Endothelial cell of umbilical vein (primary cell): ENCODE data around the gene KATNAL1. TPM values are rescaled to one million over a fixed set of nuclear protein-coding genes. Genes with fewer than 3 reads are reported as not detected.

Experiments used
- BruUV-seq: library from RNA; stranded (reverse); fragments of 400-500 nt; replicated peaks from 2 replicates; lab custom pipeline; 2021; lab: Mats Ljungman, UMichigan
- CTCF ChIA-PET: fragments of 300-600, 350-600 bp; sonication (Branson Sonifier 250); formaldehyde crosslinking; loops from one replicate; lab custom pipeline; 2021; ENCODE audit warnings: antibody characterized with exemption, inconsistent platforms; lab: Charles Lee
- POLR2A ChIA-PET: fragments of 300-600, 350-600 bp; sonication (Branson Sonifier 250); formaldehyde crosslinking; loops from one replicate; lab custom pipeline; 2021; ENCODE audit warnings: antibody characterized with exemption, inconsistent platforms; lab: Charles Lee
- DNase-seq: peaks from one replicate; pipeline ENCODE4 v3.0.0-alpha.2; 2011; ENCODE audit warnings: low read depth, low spot score
- FAIRE-seq: peaks from 2 replicates; lab custom pipeline; 2011; peaks lifted over from hg19 to GRCh38; lab: Jason Lieb, UNC
- H2AFZ ChIP-seq: 2 replicates; pipeline ENCODE4 v1.6.0; 2012; ENCODE audit warnings: low read depth, low read length, control low read depth, inconsistent platforms
- H3K27ac ChIP-seq: 2 replicates; pipeline ENCODE4 v1.5.1; 2011; ENCODE audit warnings: low read depth, mild to moderate bottlenecking, control low read depth, low read length, moderate library complexity; ENCODE audit not compliant: insufficient read depth
- H3K27me3 ChIP-seq, 2 experiments: 2 replicates each; pipeline versions ENCODE4 v1.6.0 to v1.6.1; 2011; ENCODE audit warnings: low read length in 2 of 2, mixed read lengths in 1 of 2; ENCODE audit not compliant: control insufficient read depth in 2 of 2, insufficient read depth in 2 of 2
- H3K36me3 ChIP-seq, 2 experiments: 2 replicates in 1 of 2; 3 replicates in 1 of 2; pipeline ENCODE4 v1.5.1; 2011; ENCODE audit warnings: low read length in 2 of 2, mild to moderate bottlenecking in 1 of 2, moderate library complexity in 1 of 2; ENCODE audit not compliant: control insufficient read depth in 2 of 2, insufficient read depth in 2 of 2; ENCODE audit errors: extremely low read depth in 1 of 2
- H3K4me1 ChIP-seq: 3 replicates; pipeline ENCODE4 v1.5.1; 2011; ENCODE audit warnings: mild to moderate bottlenecking, low read length; ENCODE audit not compliant: control insufficient read depth, insufficient read depth; ENCODE audit errors: extremely low read depth
- H3K4me2 ChIP-seq: 2 replicates; pipeline ENCODE4 v1.6.1; 2011; ENCODE audit warnings: low read length, control low read depth, mixed read lengths; ENCODE audit not compliant: insufficient read depth
- H3K4me3 ChIP-seq, 3 experiments: fragments of 200-600 bp in 1 of 3; sonication (generic), shearing (Covaris generic) in 1 of 3; replicated peaks in 1 of 3; 2 replicates each; pipeline ENCODE4 v1.5.1; 2011 to 2016; ENCODE audit warnings: control low read depth in 3 of 3, low read length in 3 of 3, mild to moderate bottlenecking in 2 of 3, inconsistent platforms in 1 of 3, low read depth in 1 of 3, moderate library complexity in 1 of 3; ENCODE audit not compliant: insufficient read depth in 1 of 3
- H3K79me2 ChIP-seq: 2 replicates; pipeline ENCODE4 v1.6.0; 2012; ENCODE audit warnings: low read length, inconsistent platforms; ENCODE audit not compliant: control insufficient read depth, insufficient read depth
- H3K9ac ChIP-seq: replicated peaks from 2 replicates; pipeline ENCODE3; 2011; ENCODE audit warnings: low read length, control low read depth; ENCODE audit not compliant: insufficient read depth; ENCODE audit errors: extremely low read depth
- H3K9me1 ChIP-seq: replicated peaks from 3 replicates; pipeline ENCODE4 v1.6.0; 2011; ENCODE audit warnings: mild to moderate bottlenecking, low read length; ENCODE audit not compliant: control insufficient read depth, insufficient read depth; ENCODE audit errors: extremely low read depth
- H3K9me3 ChIP-seq: replicated peaks from 2 replicates; pipeline ENCODE4 v1.5.1; 2012; ENCODE audit warnings: low read length, inconsistent platforms; ENCODE audit not compliant: control insufficient read depth, insufficient read depth
- H4K20me1 ChIP-seq: replicated peaks from 2 replicates; pipeline ENCODE3; 2011; ENCODE audit warnings: mild to moderate bottlenecking, low read length; ENCODE audit not compliant: control insufficient read depth, insufficient read depth; ENCODE audit errors: extremely low read depth
- EZH2 ChIP-seq: IDR thresholded peaks from 2 replicates; pipeline ENCODE4 v1.6.1; 2012; ENCODE audit warnings: borderline replicate concordance, low read depth, mild to moderate bottlenecking, moderate library complexity, low read length, inconsistent platforms; ENCODE audit not compliant: severe bottlenecking
- FOS ChIP-seq: IDR thresholded peaks from 2 replicates; pipeline ENCODE4 v1.6.1; 2011; ENCODE audit warnings: mild to moderate bottlenecking, low read length, moderate library complexity, borderline replicate concordance; ENCODE audit not compliant: insufficient read depth
- GATA2 ChIP-seq: IDR thresholded peaks from 2 replicates; pipeline ENCODE4 v1.7.0; 2011; ENCODE audit warnings: low read depth, mild to moderate bottlenecking, moderate library complexity, mixed read lengths, low read length; ENCODE audit not compliant: insufficient read length, insufficient read depth
- JUN ChIP-seq: IDR thresholded peaks from 2 replicates; pipeline ENCODE4 v1.6.1; 2011; ENCODE audit warnings: borderline replicate concordance, low read depth; ENCODE audit not compliant: insufficient read length, insufficient read depth
- MAX ChIP-seq: IDR thresholded peaks from 2 replicates; pipeline ENCODE4 v1.6.1; 2011; ENCODE audit not compliant: insufficient read depth, insufficient read length
- MYC ChIP-seq: IDR thresholded peaks from one replicate; pipeline ENCODE4 v1.6.1; 2011; ENCODE audit warnings: mild to moderate bottlenecking, low read depth, low read length
- POLR2A ChIP-seq: IDR thresholded peaks from 2 replicates; pipeline ENCODE4 v1.6.1; 2012; ENCODE audit warnings: low read depth, mild to moderate bottlenecking, control low read depth, low read length
- POLR2AphosphoS5 ChIP-seq: IDR thresholded peaks from 2 replicates; pipeline ENCODE4 v1.6.1; 2012; ENCODE audit warnings: low read depth, mild to moderate bottlenecking, control low read depth, low read length, moderate library complexity; ENCODE audit not compliant: insufficient read depth
- dilution Hi-C: fragments of 300-500 bp; cut with MboI; formaldehyde crosslinking; loops from one replicate; pipeline ENCODE4 v1.15.0; 2019; ENCODE audit warnings: low sequenced_read_pairs; ENCODE audit not compliant: extremely low pct_ligation_motif_present
- intact Hi-C: fragments of 100-400 bp; cut with micrococcal nuclease; formaldehyde crosslinking; loops from one replicate; pipeline ENCODE4 v1.10.0; 2022
- polyA plus RNA-seq, 4 experiments: library from polyadenylated mRNA; depleted of rRNA in 3 of 4; stranded (reverse) in 3 of 4; unstranded in 1 of 4; fragments of >200 nt; gene quantifications; 2 replicates each; pipeline versions ENCODE4 v1.2.1 to v1.2.3, GENCODE V29; 2011 to 2012; ENCODE audit warnings: missing spikeins in 1 of 4
- total RNA-seq: library from RNA; stranded (reverse); gene quantifications from 2 replicates; pipeline ENCODE4 v1.2.3, GENCODE V29; 2021
- TF ChIP-seq, protein P1 (sequence below), 2 donors: IDR thresholded peaks; 1 replicate in 1 of 2; 2 replicates in 1 of 2; pipeline ENCODE4 v1.5.1; 2011; ENCODE audit warnings: low read length in 2 of 2, mild to moderate bottlenecking in 2 of 2, moderate library complexity in 2 of 2, control low read depth in 1 of 2, inconsistent platforms in 1 of 2, low read depth in 1 of 2; ENCODE audit not compliant: insufficient read depth in 1 of 2; ENCODE audit errors: extremely low read depth in 1 of 2

The KATNAL1 gene
- total and polyA plus RNA-seq, 2 donors (not counting 3 experiments of a cell fraction or from before 2014, with no cell fraction given) = 7.2 to 49.2 TPM

DNA sequence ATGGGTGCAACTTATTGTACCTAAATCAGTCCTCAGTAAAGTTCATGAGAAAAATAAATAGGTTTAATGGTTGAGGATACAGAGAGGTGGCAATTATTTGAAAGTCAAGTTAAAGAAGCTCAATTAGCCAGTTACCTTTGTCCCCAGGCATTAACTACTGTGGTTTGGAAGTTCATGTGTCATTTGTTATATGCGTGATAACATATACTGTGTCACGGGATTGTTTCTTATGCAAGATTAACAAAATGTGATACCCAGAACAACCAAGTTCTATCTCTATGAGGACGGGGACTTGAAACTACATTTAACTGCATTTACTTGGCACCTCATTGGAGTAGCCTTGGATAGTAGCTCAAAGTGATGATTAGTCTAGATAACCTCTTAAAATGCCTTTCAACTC lies 13.9 kb upstream of the KATNAL1 start:
- Histone ChIP-seq H3K27me3 (peaks cover 3 to 4% of the 10 kb centered on the region in 2 experiments), H3K9me3 (no peaks in the 10 kb centered on the region), H4K20me1 (no peaks in the 10 kb centered on the region), H3K9ac (no peak overlapping the region), H3K4me2 (no peak overlapping the region), H2AFZ (no peak overlapping the region), H3K9me1 (no peaks in the 10 kb centered on the region), H3K36me3 (no peaks in the 10 kb centered on the region), H3K4me1 (no peaks in the 10 kb centered on the region), H3K79me2 (no peaks in the 10 kb centered on the region), H3K27ac (no peak overlapping the region), H3K4me3 (no peak overlapping the region)
- dilution Hi-C loops (no loop called here), intact Hi-C loops (no loop called here)
- POLR2A ChIA-PET = no interaction called here
- no TSS peak for BruUV-seq
- TF ChIP-seq POLR2AphosphoS5 = no peak
- no peak for TF ChIP-seq JUN
- TF ChIP-seq, protein P1, sequence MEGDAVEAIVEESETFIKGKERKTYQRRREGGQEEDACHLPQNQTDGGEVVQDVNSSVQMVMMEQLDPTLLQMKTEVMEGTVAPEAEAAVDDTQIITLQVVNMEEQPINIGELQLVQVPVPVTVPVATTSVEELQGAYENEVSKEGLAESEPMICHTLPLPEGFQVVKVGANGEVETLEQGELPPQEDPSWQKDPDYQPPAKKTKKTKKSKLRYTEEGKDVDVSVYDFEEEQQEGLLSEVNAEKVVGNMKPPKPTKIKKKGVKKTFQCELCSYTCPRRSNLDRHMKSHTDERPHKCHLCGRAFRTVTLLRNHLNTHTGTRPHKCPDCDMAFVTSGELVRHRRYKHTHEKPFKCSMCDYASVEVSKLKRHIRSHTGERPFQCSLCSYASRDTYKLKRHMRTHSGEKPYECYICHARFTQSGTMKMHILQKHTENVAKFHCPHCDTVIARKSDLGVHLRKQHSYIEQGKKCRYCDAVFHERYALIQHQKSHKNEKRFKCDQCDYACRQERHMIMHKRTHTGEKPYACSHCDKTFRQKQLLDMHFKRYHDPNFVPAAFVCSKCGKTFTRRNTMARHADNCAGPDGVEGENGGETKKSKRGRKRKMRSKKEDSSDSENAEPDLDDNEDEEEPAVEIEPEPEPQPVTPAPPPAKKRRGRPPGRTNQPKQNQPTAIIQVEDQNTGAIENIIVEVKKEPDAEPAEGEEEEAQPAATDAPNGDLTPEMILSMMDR (IDR thresholded peaks at IDR 0.05; ENCODE audit: extremely low read depth in 1 of 2, insufficient read depth in 1 of 2, low read depth in 1 of 2, low read length in 2 of 2) = no peak
- no peak for TF ChIP-seq EZH2
- no peak for TF ChIP-seq POLR2A
- DNase-seq (no peak), FAIRE-seq (no peak)
- CTCF ChIA-PET = no interaction called here

- POLR2A ChIA-PET = no interaction called here
These were observed 12.3 kb upstream of the KATNAL1 start for GRCh38 chr13:30319655-30320054.

More at GRCh38 chr13:30319655-30320054, 12.3 kb upstream of the KATNAL1 start:
- Histone ChIP-seq H3K9me1 (no peaks in the 10 kb centered on the region), H3K4me2 (no peak overlapping the region), H2AFZ (no peak overlapping the region), H3K4me1 (no peaks in the 10 kb centered on the region), H3K27ac (no peak overlapping the region), H3K27me3 (no peaks in the 10 kb centered on the region), H4K20me1 (no peaks in the 10 kb centered on the region), H3K4me3 (no peak overlapping the region), H3K9ac (no peak overlapping the region), H3K79me2 (no peaks in the 10 kb centered on the region), H3K9me3 (no peaks in the 10 kb centered on the region), H3K36me3 (no peaks in the 10 kb centered on the region)
- dilution Hi-C loops = no loop called here
- FAIRE-seq (no peak), DNase-seq (no peak)
- CTCF ChIA-PET = interaction anchor here (1.4 kb wide), 1 partner anchor 187 kb away, joined by 5 read pairs; no protein-coding TSS in a partner anchor
- no TSS peak for BruUV-seq
- TF ChIP-seq POLR2AphosphoS5 (no peak), EZH2 (no peak), JUN (no peak), MAX (no peak), GATA2 (no peak), POLR2A (no peak), MYC (no peak), FOS (no peak)
- TF ChIP-seq, protein P1 (IDR thresholded peaks at IDR 0.05; ENCODE audit: extremely low read depth in 1 of 2, insufficient read depth in 1 of 2, low read depth in 1 of 2, low read length in 2 of 2) = no peak
- intact Hi-C loops = no loop called here
